ENCODE measurements around the gene AKAP6. TPM values are rescaled to one million over a fixed set of nuclear protein-coding genes. Genes with fewer than 3 reads are reported as not detected.

The AKAP6 gene
- total and polyA plus RNA-seq, 2 of the 8 experiments (the other 6 are each of a cell fraction or from before 2014, with no cell fraction given), result 0.09 to 0.89 TPM

- no peaks in the 10 kb centered on the region for H3K36me3 ChIP-seq (ENCODE audit: control insufficient read depth in 2 of 4, insufficient read depth in 4 of 4, low read length in 3 of 4)
- no peak overlapping the region for H2BK20ac ChIP-seq (ENCODE audit: low read length)
- H3K14ac ChIP-seq (ENCODE audit: insufficient read length), result no peak overlapping the region
- no peak overlapping the region for H4K8ac ChIP-seq (ENCODE audit: extremely low read depth, insufficient read depth, low read length)
- FAIRE-seq (no peak), DNase-seq (ENCODE audit: low read depth in 1 of 2, low spot score in 2 of 2) (no peak)
- H3K56ac ChIP-seq (replicated peaks; ENCODE audit: insufficient read length, low read depth, low read length), result no peak overlapping the region
- no peaks in the 10 kb centered on the region for H3K79me2 ChIP-seq (ENCODE audit: control insufficient read depth in 1 of 2, insufficient read depth in 2 of 2, low read length in 2 of 2)
- no peak overlapping the region for H4K5ac ChIP-seq (ENCODE audit: insufficient read length, low read depth, low read length)
- CTCF ChIA-PET (ENCODE audit: partially characterized antibody), result no interaction called here
- POLR2A ChIA-PET (ENCODE audit: partially characterized antibody), result no interaction called here
- no peaks in the 10 kb centered on the region for H3K27me3 ChIP-seq (replicated peaks in 1 of 4; ENCODE audit: control insufficient read depth in 3 of 4, extremely low read depth in 1 of 4, insufficient read depth in 3 of 4, low read length in 3 of 4)
- no peak for TF ChIP-seq SIN3A (conservative IDR thresholded peaks at IDR 0.05 in 1 of 2, IDR thresholded peaks at IDR 0.05 in 1 of 2; ENCODE audit: low read depth in 1 of 2, low read length in 2 of 2)
- TF ChIP-seq ATF2 (IDR thresholded peaks at IDR 0.05; ENCODE audit: low read length), result no peak
- TF ChIP-seq HDAC6 (IDR thresholded peaks at IDR 0.05; ENCODE audit: low read depth, low read length), result no peak
- no peak for TF ChIP-seq KDM5A (IDR thresholded peaks at IDR 0.05; ENCODE audit: low read length)
- no peak for TF ChIP-seq CREB1 (IDR thresholded peaks at IDR 0.05)
- TF ChIP-seq EP300 (IDR thresholded peaks at IDR 0.05; ENCODE audit: borderline replicate concordance in 1 of 2, low read depth in 2 of 2, low read length in 2 of 2), result no peak
- TF ChIP-seq FOSL1 (IDR thresholded peaks at IDR 0.05; ENCODE audit: insufficient read depth, low read depth, low read length), result no peak
- no peak for TF ChIP-seq ASH2L (IDR thresholded peaks at IDR 0.05; ENCODE audit: low read length)
- no peak overlapping the region for H2BK15ac ChIP-seq (ENCODE audit: low read length)
- no peak overlapping the region for H2BK12ac ChIP-seq (ENCODE audit: low read depth, low read length)
- H3K18ac ChIP-seq (ENCODE audit: extremely low read depth, low read length), result no peak overlapping the region
- H2BK120ac ChIP-seq (replicated peaks; ENCODE audit: low read depth, low read length), result no peak overlapping the region
- no peaks in the 10 kb centered on the region for H3K79me1 ChIP-seq (ENCODE audit: low read depth, low read length)
- no peak overlapping the region for H3K9ac ChIP-seq (replicated peaks in 1 of 4; ENCODE audit: extremely low read depth in 1 of 4, low read depth in 3 of 4, low read length in 3 of 4)
- H2AK5ac ChIP-seq (ENCODE audit: low read depth, low read length), result no peak overlapping the region
- no peak overlapping the region for H3K4me2 ChIP-seq (ENCODE audit: insufficient read depth in 1 of 2, low read depth in 2 of 2, low read length in 2 of 2)
- H2AFZ ChIP-seq (ENCODE audit: low read length), result no peak overlapping the region
- H4K91ac ChIP-seq (replicated peaks; ENCODE audit: insufficient read length, low read length), result no peak overlapping the region
- H3K27ac ChIP-seq (ENCODE audit: low read depth, low read length), result no peak overlapping the region
- H3K4me1 ChIP-seq (replicated peaks in 1 of 4; ENCODE audit: control insufficient read depth in 3 of 4, insufficient read depth in 4 of 4, low read length in 3 of 4), result no peaks in the 10 kb centered on the region
- H3K9me3 ChIP-seq (ENCODE audit: insufficient read depth in 2 of 2, low read depth in 1 of 2, low read length in 1 of 2), result no peaks in the 10 kb centered on the region
- no peaks in the 10 kb centered on the region for H3K23me2 ChIP-seq (ENCODE audit: low read depth, low read length)
- no peak overlapping the region for H3K23ac ChIP-seq (ENCODE audit: insufficient read length)
- 92% methylated on average over 2 of the region's 2 CpGs; no CpG with 5 or more reads in 1 of the 2 experiments for WGBS, 2 experiments (ENCODE audit: extremely low coverage in 1 of 2, insufficient coverage in 1 of 2, insufficient read length in 1 of 2, insufficient replicate concordance in 2 of 2, low coverage in 1 of 2, low lambda C conversion rate in 2 of 2, missing lambda C conversion rate in 1 of 2)
- H3K4me3 ChIP-seq (ENCODE audit: extremely low read depth in 1 of 4, insufficient read depth in 2 of 4, low read depth in 3 of 4, low read length in 4 of 4), result no peak overlapping the region
- H2BK5ac ChIP-seq (ENCODE audit: low read depth, low read length), result no peak overlapping the region
- H4K20me1 ChIP-seq (replicated peaks in 1 of 2; ENCODE audit: control insufficient read depth in 1 of 2, insufficient read depth in 2 of 2, low read length in 2 of 2), result no peaks in the 10 kb centered on the region
- H3K4ac ChIP-seq (replicated peaks; ENCODE audit: insufficient read length, low read depth, low read length), result no peak overlapping the region
Measured at GRCh38 chr14:32692441-32692840, 363.3 kb downstream of the AKAP6 start.
